GM19467 (cell line): Measurements from ENCODE around the gene CERS6.
A peak's percentile ranks its signal among the peaks of the same experiment; 100 is the strongest.

ENCODE experiments used
- ATAC-seq: cut with Tn5 transposase; IDR thresholded peaks from one replicate; pipeline ENCODE4 v1.9.1; 2021; ENCODE audit warnings: mild to moderate bottlenecking, moderate library complexity; ENCODE audit not compliant: unreplicated experiment

The CERS6 gene

DNA sequence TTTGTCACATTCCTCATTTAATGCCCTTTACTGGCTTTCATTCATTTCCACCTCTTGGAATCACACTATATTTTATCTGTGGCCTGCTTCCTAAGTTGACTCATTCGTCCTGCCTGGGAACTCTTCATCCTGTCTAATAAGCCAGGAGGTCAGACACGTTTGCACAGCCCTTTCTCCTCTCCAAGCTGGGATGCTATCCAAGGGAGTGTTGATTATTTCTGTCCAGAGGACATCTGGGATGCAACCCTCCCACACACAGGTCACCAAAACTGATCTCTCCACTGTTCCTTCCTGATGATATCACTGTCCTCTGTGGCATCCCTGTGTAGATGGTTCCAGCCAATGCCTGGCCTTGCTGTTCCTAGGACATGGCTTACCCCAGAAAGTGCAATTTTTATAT, 266.5 kb downstream of the CERS6 start:
- no peak for ATAC-seq

- ATAC-seq: no peak
Measured at GRCh38 chr2:168723275-168723899, 267.3 kb downstream of the CERS6 start.

- no peak for ATAC-seq
Measured at GRCh38 chr2:168726375-168726774, 270.3 kb downstream of the CERS6 start.

- ATAC-seq: no peak
Measured at GRCh38 chr2:168727904-168728470, 271.9 kb downstream of the CERS6 start.

DNA sequence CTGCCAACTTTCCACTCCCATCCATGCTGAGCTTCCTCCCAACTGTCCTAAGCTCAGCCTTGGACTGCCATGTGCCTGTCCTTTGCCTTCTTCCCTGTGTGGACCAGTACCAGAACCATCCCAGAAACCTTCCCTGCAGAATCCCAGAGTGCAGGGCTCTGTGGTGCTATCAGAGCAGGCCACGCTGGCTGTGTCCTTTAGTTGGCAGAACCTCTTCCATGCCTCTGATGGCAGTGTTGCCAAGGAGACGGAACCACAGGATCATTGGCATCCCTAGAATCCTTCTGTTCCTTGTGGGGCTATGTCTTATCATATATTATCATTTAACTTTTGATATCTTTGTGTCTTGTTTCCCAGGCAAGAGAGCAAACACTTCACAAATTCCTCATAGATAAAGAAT, 273.4 kb downstream of the CERS6 start:
- ATAC-seq: no peak

DNA sequence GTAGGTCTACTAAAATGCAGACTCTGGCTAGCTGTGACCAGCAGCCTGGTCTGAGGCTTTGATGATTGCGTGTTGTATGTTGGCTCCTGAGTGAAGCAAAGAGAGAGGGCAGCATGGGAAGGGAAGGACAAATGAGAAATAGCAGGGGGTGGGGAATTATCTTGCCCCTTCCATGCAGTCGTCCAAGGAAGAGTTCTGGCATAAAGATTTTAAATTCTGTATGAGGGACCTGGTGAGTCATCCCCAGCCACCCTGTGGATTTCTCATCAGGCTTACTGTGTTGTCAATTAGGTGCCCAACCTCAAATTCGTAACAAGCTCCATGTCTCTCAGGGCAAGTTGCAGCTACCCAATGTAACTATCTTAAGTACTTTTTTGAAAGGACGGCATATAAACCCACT, 274.3 kb downstream of the CERS6 start:
- no peak for ATAC-seq

- no peak for ATAC-seq
Measured at GRCh38 chr2:168731002-168731401, 274.9 kb downstream of the CERS6 start.

DNA sequence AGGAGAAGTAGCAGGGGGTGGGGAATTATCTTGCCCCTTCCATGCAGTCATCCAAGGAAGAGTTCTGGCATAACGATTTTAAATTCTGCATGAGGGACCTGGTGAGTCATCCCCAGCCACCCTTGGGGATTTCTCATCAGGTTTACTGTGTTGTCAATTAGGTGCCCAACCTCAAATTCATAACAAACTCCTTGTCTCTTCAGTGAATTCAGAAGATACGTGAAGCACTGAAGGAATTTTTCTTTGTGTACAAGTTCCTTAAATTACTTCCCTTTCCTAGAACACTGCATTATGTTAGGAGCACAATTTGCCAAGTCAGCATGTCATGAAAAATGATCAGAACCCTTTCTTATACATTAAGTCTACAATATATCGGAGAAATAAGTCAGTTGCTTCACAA, 275.5 kb downstream of the CERS6 start:
- ATAC-seq: no peak

GRCh38 chr2:168732100-168732499, 276.0 kb downstream of the CERS6 start:
- no peak for ATAC-seq

DNA sequence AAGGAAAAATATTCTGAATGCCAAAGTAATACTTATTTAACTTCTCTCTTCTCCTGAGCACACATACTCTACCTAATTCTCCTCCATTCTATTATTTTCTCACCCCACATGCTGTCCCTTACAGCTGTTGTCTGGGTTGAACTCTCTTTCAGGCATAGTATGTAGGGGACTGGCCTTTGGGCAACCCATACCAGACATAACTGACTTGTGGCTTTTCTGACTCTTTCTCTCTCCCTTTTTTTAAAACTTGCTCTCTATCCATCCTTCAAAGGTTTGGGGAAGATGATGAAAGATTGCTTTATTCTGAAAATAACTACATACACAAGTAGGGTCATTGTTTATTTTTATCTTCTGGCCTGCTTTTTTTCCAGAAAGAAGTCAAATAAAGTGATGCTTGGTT, 276.4 kb downstream of the CERS6 start:
- ATAC-seq: no peak

DNA sequence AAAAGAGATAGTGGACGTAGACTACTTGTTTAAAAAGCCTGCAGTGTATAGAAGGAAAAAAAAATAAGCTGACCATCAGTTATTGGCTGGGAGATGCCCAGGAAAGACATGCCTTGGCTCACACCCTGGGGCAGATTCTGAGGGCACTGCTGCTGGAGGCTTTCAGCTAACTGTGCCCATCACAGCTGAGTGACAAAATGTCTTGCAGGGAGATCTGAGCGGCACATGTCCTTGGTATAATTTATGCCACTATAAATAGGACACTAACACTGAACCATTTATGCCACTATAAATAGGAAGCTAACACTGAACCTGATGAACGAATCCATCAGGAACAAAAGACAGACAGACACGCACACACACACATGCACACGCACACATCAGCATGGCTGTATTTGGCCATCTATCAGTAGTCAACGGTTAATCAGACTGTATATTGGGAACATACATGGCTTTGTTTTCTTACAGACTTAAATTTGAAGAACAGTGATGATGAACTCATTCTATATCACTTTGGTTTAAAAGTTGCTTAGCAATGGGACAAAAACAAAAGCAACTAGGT, 278.2 kb downstream of the CERS6 start:
- no peak for ATAC-seq

DNA sequence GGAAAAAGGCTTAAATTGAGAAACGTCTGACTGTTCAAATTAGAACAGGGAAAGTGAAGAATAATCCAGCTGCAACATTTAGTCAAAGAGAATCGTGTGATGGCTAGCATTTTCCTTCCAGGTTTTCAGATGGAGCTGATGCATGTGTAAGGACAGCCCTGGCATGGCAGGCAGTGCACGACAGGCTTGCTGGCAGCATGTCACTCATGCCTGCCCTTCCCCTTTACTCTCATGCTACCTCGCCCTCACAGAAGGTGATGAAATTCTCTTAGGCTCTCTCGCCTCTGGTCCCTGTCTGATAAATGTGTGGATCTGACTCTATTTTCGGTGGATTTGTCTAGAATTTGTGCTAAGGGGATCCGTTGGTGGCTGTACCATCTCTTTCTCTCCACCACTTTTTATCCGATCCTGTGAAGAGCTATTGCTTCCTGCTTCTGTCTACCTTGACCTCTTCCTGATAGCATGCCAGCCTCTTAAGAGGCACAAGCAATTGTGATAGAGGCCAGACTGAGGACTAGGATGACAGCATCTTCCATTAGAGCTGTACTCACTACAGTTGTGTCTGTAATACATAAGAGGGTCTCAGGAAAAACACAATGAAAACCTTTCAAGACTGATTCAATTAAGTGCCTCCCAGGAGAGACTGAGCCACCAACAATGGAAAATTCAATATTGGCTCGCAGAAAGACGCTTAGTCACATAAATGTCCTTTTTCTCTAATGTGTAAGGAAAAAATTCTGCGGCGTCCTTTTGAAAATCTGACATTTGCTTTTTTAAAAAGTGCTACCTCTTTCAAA, 280.8 kb downstream of the CERS6 start:
- ATAC-seq: no peak

DNA sequence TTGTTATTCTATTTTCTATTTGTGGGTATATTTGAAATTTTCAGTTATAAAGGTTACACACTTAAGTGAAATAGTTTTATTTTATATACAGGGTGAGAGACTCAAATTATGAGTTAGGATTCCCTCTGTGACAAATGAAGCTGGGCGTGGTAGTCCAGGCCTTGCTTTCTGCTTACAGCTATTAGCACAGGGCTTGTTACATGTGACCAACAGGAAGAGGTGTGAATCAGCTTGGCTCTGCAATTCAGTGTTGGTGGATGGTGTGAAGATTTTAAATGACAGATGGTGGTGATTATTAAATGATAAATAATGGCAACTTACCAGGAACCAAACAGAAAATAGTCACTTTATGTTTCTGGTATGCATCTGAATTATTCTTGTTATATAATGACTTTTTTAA, 282.0 kb downstream of the CERS6 start:
- ATAC-seq: no peak

GRCh38 chr2:168740360-168740759, 284.3 kb downstream of the CERS6 start:
- no peak for ATAC-seq

GRCh38 chr2:168740788-168741187, 284.7 kb downstream of the CERS6 start:
- ATAC-seq: no peak

- ATAC-seq: no peak
Measured at GRCh38 chr2:168742258-168742932, 286.3 kb downstream of the CERS6 start.

DNA sequence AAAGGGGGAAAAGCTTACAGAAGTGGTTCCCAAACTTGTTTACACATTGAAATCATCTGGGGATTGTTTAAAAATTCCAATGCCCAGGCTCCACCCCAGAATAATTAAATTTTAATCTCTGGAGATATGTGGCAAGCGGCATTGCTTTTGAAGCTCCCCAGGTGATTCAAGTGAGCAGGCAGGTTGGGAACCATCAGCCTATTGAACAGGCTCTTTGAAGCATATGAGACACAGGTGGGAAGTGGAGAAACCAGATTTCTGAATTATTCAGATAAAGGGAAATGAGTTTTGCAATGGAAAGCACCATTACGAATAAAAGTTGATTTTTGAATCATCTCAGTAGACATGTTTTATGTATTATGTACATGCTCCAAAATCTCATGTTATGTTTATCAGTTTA, 288.8 kb downstream of the CERS6 start:
- ATAC-seq: no peak

- ATAC-seq: no peak
Measured at GRCh38 chr2:168748461-168748860, 292.4 kb downstream of the CERS6 start.

DNA sequence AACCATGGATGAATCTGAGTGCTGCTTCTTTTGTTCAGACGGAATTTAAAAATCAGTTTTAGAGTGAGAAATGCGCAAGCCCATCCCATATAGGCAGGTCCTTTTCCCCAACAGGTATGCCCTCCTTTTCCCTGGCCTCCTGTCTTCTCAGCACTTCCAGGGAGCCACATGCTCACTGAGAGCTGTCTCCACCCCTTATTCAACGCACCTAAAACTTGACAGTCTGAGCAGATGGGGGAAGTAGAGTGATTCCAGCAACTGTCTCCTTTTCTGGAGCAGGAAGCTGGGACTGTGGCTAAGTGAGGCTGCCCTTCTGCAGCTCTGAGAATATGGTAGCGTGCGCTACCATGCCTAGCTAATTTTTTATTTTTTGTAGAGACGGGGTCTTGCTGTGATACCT, 293.2 kb downstream of the CERS6 start:
- no peak for ATAC-seq

DNA sequence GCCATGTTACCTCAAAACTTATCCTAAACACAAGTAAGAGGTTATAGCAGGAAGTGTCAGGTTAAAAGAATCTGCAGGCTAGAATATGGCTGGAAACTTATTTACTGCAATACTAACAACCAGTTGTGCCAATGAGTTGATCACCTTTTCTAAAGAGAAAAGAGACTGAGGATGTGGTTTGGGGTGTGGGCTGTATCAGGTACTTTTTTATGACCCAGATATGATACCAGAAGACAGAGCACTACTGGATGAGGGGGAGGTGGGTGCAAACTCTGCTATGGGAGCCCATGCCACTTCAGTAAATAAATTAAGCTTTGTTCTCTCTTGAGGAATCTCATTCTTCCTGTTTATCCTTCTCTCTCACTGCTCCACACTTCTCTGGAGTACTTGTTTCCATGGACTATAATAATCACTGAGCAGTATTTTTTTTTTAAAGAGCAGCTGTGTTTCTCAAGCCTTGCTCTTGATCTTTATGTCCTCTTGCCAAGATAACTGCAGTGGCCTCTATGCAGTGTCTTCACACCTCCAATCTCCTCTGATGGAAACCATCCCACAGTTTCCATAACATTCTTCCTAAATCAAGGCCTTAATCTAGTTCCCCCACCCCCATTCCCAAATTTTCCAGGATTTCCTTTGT, 295.1 kb downstream of the CERS6 start:
- ATAC-seq: peak; percentile 75

GRCh38 chr2:168752361-168752760, 296.3 kb downstream of the CERS6 start:
- ATAC-seq: no peak
